IMR-90 (cell line): ENCODE results near the gene C1QC.

Experiments used
- BHLHE40 ChIP-seq: fragments of 150-350 bp; IDR thresholded peaks from 2 replicates; pipeline ENCODE4 v1.6.1; 2016; ENCODE audit warnings: mild to moderate bottlenecking, low read depth, low read length
- CEBPB ChIP-seq: IDR thresholded peaks from 2 replicates; pipeline ENCODE4 v1.6.1; 2012; ENCODE audit warnings: low read depth, low read length, improper control_type of control experiment
- CTCF ChIP-seq: conservative IDR thresholded peaks from 2 replicates; pipeline ENCODE4 v1.5.1; 2012; ENCODE audit warnings: mild to moderate bottlenecking, low read depth, low read length, improper control_type of control experiment
- ELK1 ChIP-seq: fragments of 150-350 bp; IDR thresholded peaks from 2 replicates; pipeline ENCODE4 v1.6.1; 2016; ENCODE audit warnings: low read depth, mild to moderate bottlenecking, low read length, moderate library complexity, borderline replicate concordance
- FOS ChIP-seq: fragments of 150-350 bp; IDR thresholded peaks from 2 replicates; pipeline ENCODE4 v1.6.1; 2016; ENCODE audit warnings: low read depth, low read length
- MXI1 ChIP-seq: IDR thresholded peaks from 2 replicates; pipeline ENCODE4 v1.6.1; 2012; ENCODE audit warnings: low read depth, mild to moderate bottlenecking, low read length, moderate library complexity, borderline replicate concordance
- POLR2A ChIP-seq: IDR thresholded peaks from 2 replicates; pipeline ENCODE4 v1.6.1; 2012; ENCODE audit warnings: mild to moderate bottlenecking, low read depth, low read length
- RAD21 ChIP-seq: IDR thresholded peaks from 2 replicates; pipeline ENCODE4 v1.6.1; 2012; ENCODE audit warnings: low read length, improper control_type of control experiment
- RFX5 ChIP-seq: IDR thresholded peaks from 2 replicates; pipeline ENCODE4 v1.8.0; 2012; ENCODE audit warnings: low read depth, mild to moderate bottlenecking, low read length, moderate library complexity

- TF ChIP-seq CTCF (no peak), POLR2A (no peak), MXI1 (no peak), FOS (no peak), BHLHE40 (no peak), ELK1 (no peak), RFX5 (no peak), CEBPB (no peak), RAD21 (no peak)
Measured at GRCh38 chr1:22658385-22659163, 15.1 kb downstream of the C1QC start.
